ENCODE data around the gene NKX6-2. TPM values are rescaled to one million over a fixed set of nuclear protein-coding genes. Genes with fewer than 3 reads are reported as not detected.

The NKX6-2 gene
- total and polyA plus RNA-seq, 2 experiments from 2014 or later: 0.24 to 9.3 TPM

GRCh38 chr10:132827423-132827789, 41.5 kb upstream of the NKX6-2 start:
- no peak for TF ChIP-seq POLR2AphosphoS5 (IDR thresholded peaks at IDR 0.05; ENCODE audit: low read depth)
- no peak for TF ChIP-seq ZNF462 (CRISPR knock-in tag; IDR thresholded peaks at IDR 0.05)
- TF ChIP-seq REST (IDR thresholded peaks at IDR 0.05; ENCODE audit: unreplicated experiment): no peak
- no peak for TF ChIP-seq JUNB (IDR thresholded peaks at IDR 0.05; ENCODE audit: unreplicated experiment)
- TF ChIP-seq STAT1 (IDR thresholded peaks at IDR 0.05; ENCODE audit: unreplicated experiment): no peak
- TF ChIP-seq CTCF (conservative IDR thresholded peaks at IDR 0.05; ENCODE audit: low read depth in 2 of 2): no peak
- no peak for TF ChIP-seq EZH2phosphoT487 (IDR thresholded peaks at IDR 0.05; ENCODE audit: unreplicated experiment)
- no peak for TF ChIP-seq ETS1 (IDR thresholded peaks at IDR 0.05)
- TF ChIP-seq ZNF331 (CRISPR knock-in tag; IDR thresholded peaks at IDR 0.05; ENCODE audit: low read depth): no peak
- no peak for TF ChIP-seq EZH2 (IDR thresholded peaks at IDR 0.05; ENCODE audit: low read depth, unreplicated experiment)
- TF ChIP-seq CREB1 (CRISPR knock-in tag; IDR thresholded peaks at IDR 0.05; ENCODE audit: low read depth): no peak
- no peak for TF ChIP-seq NANOG (IDR thresholded peaks at IDR 0.05; ENCODE audit: borderline replicate concordance)
- no peak for TF ChIP-seq ZNF114 (CRISPR knock-in tag; IDR thresholded peaks at IDR 0.05)
- Histone ChIP-seq H4K20me1 (replicated peaks; ENCODE audit: insufficient read depth) (no peaks in the 10 kb centered on the region), H3F3A (replicated peaks; ENCODE audit: low read depth) (no peaks in the 10 kb centered on the region), H3K36me3 (ENCODE audit: insufficient read depth) (no peaks in the 10 kb centered on the region), H3K4me3 (no peak overlapping the region), H2AFZ (no peak overlapping the region), H3K27me3 (ENCODE audit: insufficient read depth) (no peaks in the 10 kb centered on the region), H3K4me1 (ENCODE audit: insufficient read depth) (no peaks in the 10 kb centered on the region), H3K9me2 (ENCODE audit: insufficient read depth) (no peaks in the 10 kb centered on the region), H3K27ac (ENCODE audit: low read depth) (no peak overlapping the region), H3K4me2 (no peak overlapping the region), H3K79me2 (replicated peaks; ENCODE audit: insufficient read depth) (no peaks in the 10 kb centered on the region)
- peaks cover 13% of the 10 kb centered on the region for H3K27me3 Mint-ChIP-seq (ENCODE audit: insufficient read depth, low read depth, poor library complexity)
- no peaks in the 10 kb centered on the region; the same call in 2 of the 3 replicates for H3K4me1 Mint-ChIP-seq
- peaks cover 6% of the 10 kb centered on the region for H3K36me3 Mint-ChIP-seq (ENCODE audit: low read depth)
- ATAC-seq (no peak), DNase-seq (ENCODE audit: low spot score) (no peak)
- H3K27ac Mint-ChIP-seq: no peak overlapping the region
- H3K9me3 Mint-ChIP-seq: peaks cover 16% of the 10 kb centered on the region
- no peak overlapping the region for H3K4me3 Mint-ChIP-seq
